Activated CD4-positive, alpha-beta T cell treated with anti-CD3 and anti-CD28 coated beads, Interleukin-2, amount 50 U/mL, for 48 hours (primary cell): ENCODE measurements around the gene METTL13.
A peak's percentile ranks its signal among the peaks of the same experiment; 100 is the strongest.

Experiments used
- DNase-seq, 2 experiments: peaks; one replicate each; pipeline ENCODE4 v3.0.0-alpha.2; 2020

Gene METTL13

GRCh38 chr1:171781176-171781875, at the start of gene METTL13:
Gene METTL13 (plus strand): TSS chr1:171781660. CDS start chr1:171781968, 308 bp downstream.
- peak; percentile 96 to 98 for DNase-seq

- DNase-seq, result no peak
Observed at GRCh38 chr1:171736196-171736595, 45.3 kb upstream of the METTL13 start.

GRCh38 chr1:171738911-171739310, 42.5 kb upstream of the METTL13 start:
- no peak for DNase-seq

GRCh38 chr1:171739656-171740055, 41.8 kb upstream of the METTL13 start:
- DNase-seq, result no peak

GRCh38 chr1:171740356-171740863, 41.0 kb upstream of the METTL13 start:
- DNase-seq, result no peak

GRCh38 chr1:171740987-171741871, 40.2 kb upstream of the METTL13 start:
- peak; percentile 33 to 53 for DNase-seq

GRCh38 chr1:171741872-171742576, 39.4 kb upstream of the METTL13 start, which contains the start of gene VAMP4:
Gene VAMP4 (minus strand): TSS chr1:171742065. CDS start chr1:171738414, 3,651 bp downstream.
- DNase-seq, result peak; percentile 87 to 89

GRCh38 chr1:171742577-171742922, 38.9 kb upstream of the METTL13 start:
- DNase-seq, result peak in 1 of 2 experiments; percentile 38

GRCh38 chr1:171743081-171743870, 38.2 kb upstream of the METTL13 start:
- DNase-seq, result no peak

GRCh38 chr1:171744986-171745385, 36.5 kb upstream of the METTL13 start:
- DNase-seq, result no peak

GRCh38 chr1:171748651-171749050, 32.8 kb upstream of the METTL13 start:
- DNase-seq, result no peak

- DNase-seq, result peak; percentile 38 to 52
Observed at GRCh38 chr1:171751221-171751620, 30.2 kb upstream of the METTL13 start.

GRCh38 chr1:171753182-171753581, 28.3 kb upstream of the METTL13 start:
- DNase-seq, result no peak

- DNase-seq, result no peak
Observed at GRCh38 chr1:171753685-171754352, 27.6 kb upstream of the METTL13 start.

GRCh38 chr1:171754353-171754705, 27.1 kb upstream of the METTL13 start:
- no peak for DNase-seq

GRCh38 chr1:171754971-171755370, 26.5 kb upstream of the METTL13 start:
- no peak for DNase-seq

GRCh38 chr1:171756856-171757255, 24.6 kb upstream of the METTL13 start:
- no peak for DNase-seq

- DNase-seq, result no peak
Observed at GRCh38 chr1:171758011-171758410, 23.4 kb upstream of the METTL13 start.

GRCh38 chr1:171762143-171762563, 19.3 kb upstream of the METTL13 start:
- DNase-seq, result no peak

- DNase-seq, result no peak
Observed at GRCh38 chr1:171763764-171764163, 17.7 kb upstream of the METTL13 start.

- DNase-seq, result no peak
Observed at GRCh38 chr1:171769171-171769570, 12.3 kb upstream of the METTL13 start.

GRCh38 chr1:171769754-171770153, 11.7 kb upstream of the METTL13 start:
- no peak for DNase-seq
